ENCODE measurements around the gene RNF14. TPM values are rescaled to one million over a fixed set of nuclear protein-coding genes. Genes with fewer than 3 reads are reported as not detected.

Gene RNF14
- total RNA-seq, 2 experiments from 2014 or later: 11.3 to 12.8 TPM

Other genes starting within 250 kb of the RNF14 start
- gene PCDH1, start 90.7 kb upstream of the RNF14 start, total RNA-seq: under 1 TPM in 1 of 2 experiments, not detected in 1; 0.24 TPM
- 10 to 100 TPM; 61.7 to 65.0 TPM for gene DELE1, start 45.2 kb upstream of the RNF14 start, total RNA-seq
- not detected for gene PCDH12, start 10.9 kb upstream of the RNF14 start, total RNA-seq
- 1 to 10 TPM; 5.2 TPM for gene GNPDA1, start 43.9 kb downstream of the RNF14 start, total RNA-seq
- gene NDFIP1, start 139.7 kb downstream of the RNF14 start, total RNA-seq: 100 to 1,000 TPM; 156 to 167 TPM